NCI-H2196 (cell line): ENCODE measurements around the gene PRPF8.
A peak's percentile ranks its signal among the peaks of the same experiment; 100 is the strongest.

Source experiments
- DNase-seq: peaks from one replicate; lab custom pipeline; 2025; ENCODE audit not compliant: unreplicated experiment; lab: John Stamatoyannopoulos, UW

Gene PRPF8

GRCh38 chr17:1627982-1628855 is 56.4 kb downstream of the PRPF8 start, which contains the start of gene SLC43A2:
TSS of gene SLC43A2 (minus strand) at chr17:1628834. CDS start at chr17:1627874, 960 bp downstream.
- DNase-seq: peak; percentile 71

DNA sequence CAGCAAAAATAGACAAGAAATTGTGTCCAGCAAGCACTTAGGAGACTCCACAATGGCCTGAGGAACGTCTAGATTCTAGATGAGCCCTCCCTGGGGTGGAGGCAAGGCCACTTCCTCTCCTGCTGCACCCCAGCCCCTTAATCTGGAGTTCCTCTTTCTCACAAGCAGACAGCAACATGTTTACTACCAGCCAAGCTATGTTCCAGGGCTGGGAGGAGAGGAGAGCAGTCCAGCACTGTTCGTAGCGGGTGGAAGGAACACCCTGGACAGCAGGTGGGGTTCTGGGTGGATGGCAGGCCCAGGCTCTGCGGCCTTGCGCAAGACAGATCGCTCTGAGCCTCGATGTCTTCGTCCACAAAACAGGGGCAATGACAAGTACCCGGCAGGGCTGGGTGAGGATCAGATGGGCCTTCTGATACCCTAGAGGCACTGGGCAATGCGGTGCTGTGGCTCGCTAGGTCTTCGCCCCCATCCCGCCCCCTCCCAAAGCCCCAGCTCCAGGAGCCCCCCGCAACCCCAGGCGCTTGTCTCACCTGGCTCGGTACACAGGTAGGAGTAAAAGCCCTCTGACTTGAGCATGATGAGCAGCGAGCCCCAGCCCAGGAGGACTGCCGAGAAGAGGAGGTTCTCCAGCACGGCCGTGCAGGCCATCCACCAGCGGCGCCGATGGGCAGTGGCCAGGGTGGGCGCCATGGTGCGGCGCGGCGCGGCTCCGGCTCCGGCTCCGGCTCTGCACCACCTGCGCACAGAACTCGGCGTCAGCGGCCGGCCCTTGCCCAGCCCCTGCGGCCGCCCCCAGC is 57.3 kb downstream of the PRPF8 start:
- DNase-seq: no peak

- no peak for DNase-seq
Observed at GRCh38 chr17:1626333-1626732, 58.3 kb downstream of the PRPF8 start.

DNA sequence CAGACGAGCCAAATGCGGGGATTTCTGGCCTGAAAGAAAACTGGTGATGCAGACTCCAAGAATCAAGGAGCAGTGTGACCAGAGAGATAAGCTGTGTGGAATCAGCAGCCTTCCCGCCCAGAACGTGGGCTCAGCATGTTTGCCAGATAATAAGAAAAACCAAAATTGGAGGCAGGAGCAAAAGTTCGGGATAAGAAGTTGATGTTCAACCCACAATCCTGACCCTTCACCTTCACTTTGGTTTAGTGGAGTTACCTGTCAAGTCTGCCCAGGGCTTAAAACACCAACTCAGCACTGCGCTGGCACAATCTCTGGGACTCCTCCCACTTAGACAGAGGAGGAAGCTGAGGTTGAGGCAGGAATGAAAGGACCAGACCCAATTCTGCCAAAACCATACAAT is 59.1 kb downstream of the PRPF8 start:
- DNase-seq: no peak

GRCh38 chr17:1625053-1625452 is 59.6 kb downstream of the PRPF8 start:
- no peak for DNase-seq

DNA sequence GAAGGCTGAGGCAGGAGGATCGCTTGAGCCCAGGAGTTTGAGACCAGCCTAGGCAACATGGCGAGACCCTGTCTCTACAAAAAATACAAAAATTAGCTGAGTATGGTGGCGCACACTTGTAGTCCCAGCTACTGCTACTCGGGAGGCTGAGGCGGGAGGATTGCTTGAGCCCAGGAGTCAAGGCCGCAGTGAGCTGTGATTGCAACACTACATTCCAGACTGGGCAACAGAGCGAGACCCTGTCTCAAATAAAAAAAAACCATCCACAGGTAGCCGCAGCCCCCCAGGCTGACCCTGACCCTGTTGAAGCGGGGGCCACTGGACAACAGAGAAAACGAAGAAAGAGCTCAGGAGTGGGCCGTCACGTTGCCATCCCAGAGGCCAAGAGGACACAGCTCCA is 60.0 kb downstream of the PRPF8 start:
- DNase-seq: no peak

GRCh38 chr17:1623057-1623630 is 61.5 kb downstream of the PRPF8 start:
- DNase-seq: no peak

DNA sequence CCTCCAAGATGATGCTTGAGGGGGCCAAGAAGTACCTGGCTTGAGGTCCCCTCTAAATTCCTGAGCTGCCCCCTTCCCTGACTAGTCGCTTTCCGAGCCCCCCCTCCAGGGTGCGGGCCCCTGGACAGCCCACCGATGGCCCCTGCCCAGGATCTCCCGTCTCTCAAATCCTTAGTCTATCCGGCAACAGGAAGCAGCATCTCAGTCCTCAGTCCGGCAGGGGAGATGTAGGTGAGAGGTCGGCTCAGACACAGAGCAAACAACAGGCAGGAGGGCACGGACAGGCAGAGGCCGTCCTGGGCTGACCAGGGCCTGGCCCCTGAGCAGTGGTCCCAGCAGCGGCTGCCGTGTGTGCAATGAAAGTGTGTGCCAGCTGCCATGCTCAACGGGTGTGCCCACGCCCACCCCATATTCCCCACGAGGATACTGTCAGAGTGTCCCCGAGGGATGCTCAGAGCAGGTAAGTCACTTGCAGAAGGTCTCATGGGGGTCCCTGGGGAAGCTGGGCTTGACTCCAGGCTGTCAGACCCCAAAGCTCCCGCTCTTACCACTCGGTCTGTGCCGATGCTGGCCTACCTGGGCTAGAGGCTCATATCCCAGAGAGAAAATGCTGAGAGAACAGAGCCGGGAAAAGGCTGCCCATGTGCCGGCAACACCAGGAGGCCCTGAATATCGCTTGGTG is 63.3 kb downstream of the PRPF8 start:
- DNase-seq: no peak

- DNase-seq: no peak
Observed at GRCh38 chr17:1620486-1620885, 64.2 kb downstream of the PRPF8 start.

DNA sequence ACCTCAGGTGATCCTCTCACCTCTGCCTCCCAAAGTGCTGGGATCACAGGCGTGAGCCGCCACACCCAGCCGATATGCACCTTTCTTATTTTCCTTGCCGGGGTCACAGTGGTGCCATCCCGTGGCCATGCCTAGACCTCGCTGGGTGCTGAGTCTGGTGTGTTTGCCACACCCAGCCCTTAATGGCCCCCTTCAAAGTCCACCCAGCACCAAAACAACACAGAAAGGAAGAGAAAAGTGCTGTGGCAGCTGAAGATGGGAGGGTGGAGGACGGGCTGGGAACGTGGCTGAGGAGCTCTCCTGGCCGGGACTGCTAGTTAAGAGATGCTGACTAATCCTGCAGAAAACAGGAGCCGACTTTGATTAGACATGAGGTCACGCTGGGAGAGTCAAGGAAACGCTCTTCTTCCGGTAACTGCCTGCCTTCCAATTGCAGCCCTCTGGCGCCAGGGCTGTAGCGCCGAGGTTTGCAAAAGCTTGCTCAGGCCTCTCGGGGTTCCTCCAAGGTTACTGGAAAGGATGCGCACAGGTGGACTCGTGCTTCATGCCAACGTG is 67.0 kb downstream of the PRPF8 start:
- DNase-seq: no peak

- DNase-seq: no peak
Observed at GRCh38 chr17:1616101-1616500, 68.6 kb downstream of the PRPF8 start.

DNA sequence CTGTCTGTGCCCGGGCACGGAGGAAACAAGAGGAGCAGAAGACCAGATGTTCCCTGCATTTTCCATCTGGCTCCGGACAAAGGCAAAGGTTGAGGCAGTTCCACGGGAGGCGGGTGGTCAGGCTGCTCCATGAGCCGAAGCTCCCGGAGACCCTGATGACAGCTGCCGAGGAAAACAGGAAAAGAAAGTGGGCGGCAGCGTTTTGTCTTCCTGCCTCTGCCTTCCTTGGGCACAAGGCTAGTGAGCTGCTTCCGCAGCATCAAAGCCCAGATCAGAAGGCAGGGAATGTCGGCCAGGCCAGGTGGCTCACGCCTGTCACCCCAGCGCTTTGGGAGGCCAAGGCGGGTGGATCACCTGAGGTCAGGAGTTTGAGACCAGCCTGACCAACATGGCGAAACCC is 72.3 kb downstream of the PRPF8 start:
- DNase-seq: no peak

- DNase-seq: no peak
Observed at GRCh38 chr17:1611715-1612114, 73.0 kb downstream of the PRPF8 start.

GRCh38 chr17:1608676-1609075 is 76.0 kb downstream of the PRPF8 start:
- DNase-seq: no peak

GRCh38 chr17:1607971-1608320 is 76.7 kb downstream of the PRPF8 start:
- DNase-seq: no peak

DNA sequence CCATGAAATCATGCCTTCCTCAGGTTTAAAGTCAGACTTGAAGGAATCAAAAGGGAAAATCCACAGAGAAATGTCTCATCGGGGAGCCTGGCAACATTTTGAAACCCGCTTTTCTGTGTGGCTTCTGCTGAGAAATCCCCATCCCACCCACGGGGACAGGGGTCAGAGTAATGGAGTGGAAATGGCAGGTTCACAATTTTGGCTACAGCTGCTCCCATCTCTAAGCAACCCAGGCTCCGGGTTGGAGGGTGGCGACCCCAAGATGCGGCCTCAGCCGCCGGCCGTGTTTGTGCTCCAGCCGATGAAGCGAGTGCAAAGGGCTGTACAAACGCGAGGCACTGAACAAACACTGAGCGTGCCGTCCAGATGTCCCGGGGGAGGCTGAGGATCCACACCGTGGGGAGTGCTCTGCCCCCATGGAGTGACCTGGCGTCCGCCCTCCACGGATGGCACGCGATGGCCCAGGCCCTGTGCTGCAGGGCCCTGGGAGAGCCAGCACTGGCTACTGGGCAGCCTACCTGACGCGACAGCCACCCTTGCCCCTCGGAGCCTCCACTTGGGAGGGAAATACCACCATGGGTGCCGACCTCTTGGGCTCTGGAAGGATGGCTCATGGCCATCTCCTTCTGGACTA is 78.2 kb downstream of the PRPF8 start:
- DNase-seq: no peak

DNA sequence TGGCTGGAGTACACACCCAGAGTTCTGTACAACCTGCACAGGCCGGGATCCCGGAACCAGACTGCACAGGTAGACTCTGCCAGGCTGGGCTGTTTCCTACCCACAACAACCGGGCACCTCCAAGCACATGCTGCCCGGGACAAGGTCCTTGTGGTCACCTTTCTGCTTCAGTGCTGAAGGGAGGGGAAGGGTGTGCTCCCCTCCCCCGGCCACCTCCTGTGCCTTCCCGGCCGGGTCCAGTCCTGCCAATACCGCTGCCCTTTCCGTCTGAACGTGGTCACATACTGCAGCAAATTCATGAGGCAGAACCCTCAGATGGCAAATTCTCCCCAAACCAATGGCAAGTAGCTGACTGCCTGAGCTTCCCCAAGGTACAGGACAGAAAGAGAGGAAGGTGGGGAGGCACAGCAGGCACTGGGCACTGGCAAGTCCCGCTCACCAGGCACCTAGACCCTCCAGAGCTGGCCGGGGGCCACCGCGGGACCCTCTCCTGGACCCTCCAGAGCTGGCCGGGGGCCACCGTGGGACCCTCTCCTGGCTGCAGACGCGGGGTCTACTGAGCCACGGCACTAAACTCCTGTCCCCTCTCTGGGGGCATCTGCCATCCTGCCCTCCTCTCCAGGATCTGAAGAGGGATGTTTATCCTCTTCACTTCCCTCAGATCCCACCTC is 78.9 kb downstream of the PRPF8 start:
- DNase-seq: no peak

DNA sequence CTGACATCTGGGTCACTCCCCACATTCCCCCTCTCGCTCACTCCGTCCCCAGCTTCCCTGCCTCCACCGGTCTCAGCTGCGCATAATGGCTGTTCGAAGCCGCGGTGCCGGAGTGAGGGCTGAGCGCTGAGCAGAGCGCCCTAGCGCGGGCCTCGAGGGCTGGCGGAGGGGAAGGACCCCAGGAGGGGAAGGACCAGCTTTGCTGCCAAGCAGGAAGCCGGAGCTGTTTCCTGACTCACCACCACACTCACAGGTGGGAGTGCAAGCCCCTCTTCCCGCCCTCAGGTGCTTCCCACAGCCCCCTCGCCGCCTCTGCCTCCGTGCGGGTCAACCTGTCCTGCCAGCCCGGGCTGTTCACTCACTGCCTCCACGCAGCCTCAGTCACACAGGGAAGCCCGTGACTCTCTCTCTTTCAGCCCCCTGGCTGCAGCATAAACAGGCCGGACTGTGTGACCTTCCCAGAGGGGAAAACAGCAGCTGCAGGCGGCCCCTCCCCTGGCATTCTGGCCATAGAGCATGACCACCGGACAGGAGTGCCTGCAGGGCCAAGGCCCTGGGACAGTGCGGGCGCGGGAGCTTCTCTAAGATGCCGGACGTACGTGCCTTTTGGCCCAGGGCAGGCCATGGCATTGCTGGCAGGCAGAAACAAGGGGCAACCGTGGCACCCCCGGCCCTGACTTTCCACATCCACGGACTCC is 79.7 kb downstream of the PRPF8 start:
- no peak for DNase-seq

DNA sequence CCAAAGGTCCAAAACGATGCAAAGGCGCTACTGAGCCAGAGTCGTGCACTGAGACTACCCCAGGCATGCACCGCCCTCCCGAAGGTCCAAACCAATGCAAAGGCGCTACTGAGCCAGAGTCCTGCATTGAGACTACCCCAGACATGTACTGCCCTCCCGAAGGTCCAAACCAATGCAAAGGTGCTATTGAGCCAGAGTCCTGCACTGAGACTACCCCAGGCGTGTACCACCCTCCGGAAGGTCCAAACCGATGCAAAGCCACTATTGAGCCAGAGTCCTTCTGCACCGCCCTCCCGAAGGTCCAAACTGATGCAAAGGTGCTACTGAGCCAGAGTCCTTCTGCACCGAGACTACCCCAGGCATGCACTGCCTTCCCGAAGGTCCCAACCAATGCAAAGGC is 83.1 kb downstream of the PRPF8 start:
- no peak for DNase-seq
